Mesenteric fat pad (tissue), 1 donor: ENCODE results near the gene DOCK6. TPM values are rescaled to one million over a fixed set of nuclear protein-coding genes. Genes with fewer than 3 reads are reported as not detected.

ENCODE experiments used
- total RNA-seq: library from RNA; stranded (reverse); fragmentation: NEBNext Ultra II Directional; extraction: Animal tissue kit (Norgen Biotek cat#: 25700); gene quantifications from one replicate; pipeline ENCODE4 v1.2.1, GENCODE V29; 2021
- donor health status: DM: yes; HTN: yes; CAD: no.

The DOCK6 gene
- total RNA-seq, 1 donor from 2014 or later, result 119 TPM

Other genes starting within 250 kb of the DOCK6 start
- gene LDLR, start 173.1 kb downstream of the DOCK6 start, total RNA-seq, result 109 TPM
- gene SPC24, start 106.7 kb downstream of the DOCK6 start, total RNA-seq, result 0.77 TPM
- 121 TPM for gene KANK2, start 65.0 kb downstream of the DOCK6 start, total RNA-seq
- 4.5 TPM for gene ANGPTL8, start 22.9 kb downstream of the DOCK6 start, total RNA-seq
- not detected for gene TSPAN16, start 33.6 kb upstream of the DOCK6 start, total RNA-seq
- gene RAB3D, start 77.1 kb upstream of the DOCK6 start, total RNA-seq, result 21.7 TPM
- gene TMEM205, start 83.7 kb upstream of the DOCK6 start, total RNA-seq, result 54.3 TPM
- 16.4 TPM for gene CCDC159, start 84.0 kb upstream of the DOCK6 start, total RNA-seq
- gene PLPPR2, start 92.9 kb upstream of the DOCK6 start, total RNA-seq, result 26.0 TPM
- gene SWSAP1, start 112.1 kb upstream of the DOCK6 start, total RNA-seq, result 1.2 TPM
- 9.6 TPM for gene EPOR, start 121.8 kb upstream of the DOCK6 start, total RNA-seq
- gene RGL3, start 156.8 kb upstream of the DOCK6 start, total RNA-seq, result 18.8 TPM
- gene ODAD3, start 172.6 kb upstream of the DOCK6 start, total RNA-seq, result 0.35 TPM
- 199 TPM for gene PRKCSH, start 173.1 kb upstream of the DOCK6 start, total RNA-seq
- not detected for gene ELAVL3, start 218.5 kb upstream of the DOCK6 start, total RNA-seq
- gene ZNF653, start 243.3 kb upstream of the DOCK6 start, total RNA-seq, result 8.6 TPM